Measurements from ENCODE around the gene RAB39B. TPM values are rescaled to one million over a fixed set of nuclear protein-coding genes. Genes with fewer than 3 reads are reported as not detected.
"Not testable (repeated sequence)": the region's sequence is repeated elsewhere in the genome, so short reads cannot be mapped to it uniquely, and the experiment has no call there.

The RAB39B gene
- under 0.01 and 0.43 TPM in 2 replicates for total RNA-seq

DNA sequence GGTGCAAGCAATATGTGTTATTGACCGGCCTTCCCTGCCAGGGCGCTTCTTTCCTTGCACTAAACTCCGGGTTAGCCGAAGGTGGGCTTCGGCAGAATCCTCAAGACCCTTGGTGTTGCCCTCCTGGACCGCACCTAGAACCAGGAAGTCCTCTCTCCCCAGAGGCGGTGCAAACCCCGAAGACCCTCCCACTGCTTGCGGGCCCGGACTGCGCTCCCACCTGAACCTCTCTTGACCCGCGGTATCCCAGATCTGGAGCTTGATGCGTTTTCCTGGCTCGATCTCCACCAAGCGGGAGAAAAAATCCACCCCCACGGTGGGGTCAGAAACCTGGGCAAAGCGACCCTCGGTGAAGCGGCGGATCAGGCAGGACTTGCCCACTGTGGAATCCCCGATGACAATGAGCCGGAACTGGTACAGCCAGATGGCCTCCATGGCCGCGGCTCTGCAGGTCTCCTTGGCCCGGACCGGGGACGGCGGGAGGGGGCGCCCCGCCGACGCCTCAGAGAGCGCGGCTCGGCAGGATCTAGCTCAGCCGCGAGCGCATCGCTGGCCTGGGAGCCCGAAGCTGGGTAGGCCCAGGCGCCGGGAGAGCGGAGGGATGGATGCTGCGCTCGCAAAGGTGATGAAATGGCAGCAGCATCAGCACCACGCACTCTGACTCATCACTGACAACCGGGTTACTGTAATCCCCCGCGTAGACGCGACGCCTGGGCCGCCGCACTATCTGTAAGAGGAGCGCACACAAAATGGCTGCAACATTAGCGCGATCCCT lies at the start of gene RAB39B:
TSS of gene RAB39B (minus strand) at position 638 of the 775 bp plus-strand sequence. CDS start at position 435, 203 bp downstream.
- peak; percentile 40 for DNase-seq (ENCODE audit: low read depth)
- H3K4me3 ChIP-seq (ENCODE audit: low read depth, low read length), result no peak within 1 kb of the TSS
- TF ChIP-seq, protein P1, sequence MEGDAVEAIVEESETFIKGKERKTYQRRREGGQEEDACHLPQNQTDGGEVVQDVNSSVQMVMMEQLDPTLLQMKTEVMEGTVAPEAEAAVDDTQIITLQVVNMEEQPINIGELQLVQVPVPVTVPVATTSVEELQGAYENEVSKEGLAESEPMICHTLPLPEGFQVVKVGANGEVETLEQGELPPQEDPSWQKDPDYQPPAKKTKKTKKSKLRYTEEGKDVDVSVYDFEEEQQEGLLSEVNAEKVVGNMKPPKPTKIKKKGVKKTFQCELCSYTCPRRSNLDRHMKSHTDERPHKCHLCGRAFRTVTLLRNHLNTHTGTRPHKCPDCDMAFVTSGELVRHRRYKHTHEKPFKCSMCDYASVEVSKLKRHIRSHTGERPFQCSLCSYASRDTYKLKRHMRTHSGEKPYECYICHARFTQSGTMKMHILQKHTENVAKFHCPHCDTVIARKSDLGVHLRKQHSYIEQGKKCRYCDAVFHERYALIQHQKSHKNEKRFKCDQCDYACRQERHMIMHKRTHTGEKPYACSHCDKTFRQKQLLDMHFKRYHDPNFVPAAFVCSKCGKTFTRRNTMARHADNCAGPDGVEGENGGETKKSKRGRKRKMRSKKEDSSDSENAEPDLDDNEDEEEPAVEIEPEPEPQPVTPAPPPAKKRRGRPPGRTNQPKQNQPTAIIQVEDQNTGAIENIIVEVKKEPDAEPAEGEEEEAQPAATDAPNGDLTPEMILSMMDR (IDR thresholded peaks at IDR 0.05; ENCODE audit: insufficient read depth, low read depth, low read length), result no peak

DNA sequence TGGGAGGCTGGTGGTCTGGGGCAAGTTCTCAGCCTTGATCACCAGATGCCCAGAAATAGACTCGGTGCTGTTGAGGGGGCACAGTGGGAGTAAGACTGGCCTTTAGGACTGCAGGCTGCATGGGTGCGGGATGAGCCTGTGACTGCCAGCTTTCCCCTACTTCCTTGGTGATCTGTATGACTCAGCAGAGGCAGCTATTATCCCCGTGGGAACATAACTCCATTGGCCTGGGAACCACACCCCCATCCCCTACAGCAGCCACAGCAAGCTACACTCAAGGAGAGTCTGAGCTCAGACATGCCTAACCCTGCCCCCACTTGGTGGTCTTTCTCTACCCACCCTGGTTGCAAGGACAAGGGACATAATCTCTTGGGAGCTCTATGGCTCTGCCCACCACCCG lies 49.5 kb upstream of the RAB39B start:
- H3K4me3 ChIP-seq (ENCODE audit: low read depth, low read length), result no peak overlapping the region
- TF ChIP-seq, protein P1 (IDR thresholded peaks at IDR 0.05; ENCODE audit: insufficient read depth, low read depth, low read length), result no peak
- no peak for DNase-seq (ENCODE audit: low read depth)

GRCh38 chrX:155293771-155294170 lies 29.5 kb upstream of the RAB39B start:
- no peak overlapping the region for H3K4me3 ChIP-seq (ENCODE audit: low read depth, low read length)
- no peak for DNase-seq (ENCODE audit: low read depth)
- TF ChIP-seq, protein P1 (IDR thresholded peaks at IDR 0.05; ENCODE audit: insufficient read depth, low read depth, low read length), result no peak

DNA sequence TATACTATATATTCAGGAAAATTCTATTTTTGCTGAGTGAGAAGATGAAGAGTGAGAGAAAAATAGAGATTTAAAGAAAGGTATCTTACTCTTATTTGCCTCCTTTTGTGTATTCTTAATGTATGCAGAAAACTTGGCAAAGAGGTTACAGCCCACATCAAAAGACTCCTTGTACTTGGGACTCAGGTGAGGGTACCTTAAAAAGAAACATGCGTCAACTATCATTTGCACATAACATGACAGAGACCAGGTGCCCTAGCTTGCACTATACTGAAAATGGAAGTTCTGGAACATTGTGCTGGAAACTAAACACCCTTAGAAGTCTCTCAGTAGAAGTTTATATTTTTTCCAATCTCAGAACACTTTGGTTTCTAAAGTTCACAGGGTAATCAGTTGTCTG lies 15.6 kb upstream of the RAB39B start:
- H3K4me3 ChIP-seq (ENCODE audit: low read depth, low read length), result no peak overlapping the region
- DNase-seq (ENCODE audit: low read depth), result no peak
- TF ChIP-seq, protein P1 (IDR thresholded peaks at IDR 0.05; ENCODE audit: insufficient read depth, low read depth, low read length), result no peak

- no peak for DNase-seq (ENCODE audit: low read depth)
- TF ChIP-seq, protein P1 (IDR thresholded peaks at IDR 0.05; ENCODE audit: insufficient read depth, low read depth, low read length), result no peak
- no peak overlapping the region for H3K4me3 ChIP-seq (ENCODE audit: low read depth, low read length)
These were observed 6.7 kb upstream of the RAB39B start for GRCh38 chrX:155270969-155271368.

DNA sequence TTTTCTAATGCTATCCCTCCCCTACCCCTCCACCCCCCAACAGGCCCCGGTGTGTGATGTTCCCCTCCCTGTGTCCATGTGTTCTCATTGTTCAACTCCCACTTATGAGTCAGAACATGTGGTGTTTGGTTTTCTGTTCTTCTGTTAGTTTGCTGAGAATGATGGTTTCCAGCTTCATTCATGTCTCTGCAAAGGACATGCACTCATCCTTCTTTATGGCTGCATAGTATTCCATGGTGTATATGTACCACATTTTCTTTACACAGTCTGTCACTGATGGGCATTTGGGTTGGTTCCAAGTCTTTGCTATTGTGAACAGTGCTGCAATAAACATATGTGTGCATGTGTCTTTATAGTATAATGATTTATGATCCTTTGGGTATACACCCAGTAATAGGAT lies 3.7 kb upstream of the RAB39B start:
- H3K4me3 ChIP-seq (ENCODE audit: low read depth, low read length); DNase-seq (ENCODE audit: low read depth): not testable (repeated sequence)

DNA sequence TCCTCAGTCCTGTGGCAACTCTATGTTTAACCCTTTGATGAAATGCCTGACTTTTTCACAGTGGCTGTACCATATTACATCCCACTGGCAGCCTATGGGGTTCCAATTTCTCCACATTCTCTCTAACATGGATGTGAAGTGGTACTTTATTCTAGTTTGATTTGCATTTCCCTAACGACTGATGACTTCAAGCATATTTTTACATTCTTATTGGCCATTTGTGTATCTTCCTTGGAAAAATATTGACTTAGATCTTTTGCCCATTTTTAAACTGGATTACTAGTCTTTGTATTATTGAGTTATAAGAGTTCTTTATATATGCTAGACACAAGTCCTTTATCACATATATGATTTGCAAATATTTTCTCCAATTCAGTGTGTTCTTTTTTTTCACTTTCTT lies 2.1 kb upstream of the RAB39B start:
- no peak overlapping the region for H3K4me3 ChIP-seq (ENCODE audit: low read depth, low read length)
- TF ChIP-seq, protein P1 (IDR thresholded peaks at IDR 0.05; ENCODE audit: insufficient read depth, low read depth, low read length), result no peak
- DNase-seq (ENCODE audit: low read depth), result no peak

Measured in fibroblast of villous mesenchyme (primary cell).